Brain microvascular endothelial cell (primary cell): Measurements from ENCODE around the gene OR5B3.

ENCODE experiments used
- DNase-seq: peaks from one replicate; pipeline ENCODE4 v3.0.0-alpha.2; 2020
- H3K27ac ChIP-seq: fragments of 250-450 bp; sonication (Bioruptor Pico); 2 replicates; pipeline ENCODE4 v1.5.1; 2020; ENCODE audit warnings: mild to moderate bottlenecking, moderate library complexity
- H3K27me3 ChIP-seq: fragments of 250-450 bp; sonication (Bioruptor Pico); replicated peaks from 2 replicates; pipeline ENCODE4 v1.5.1; 2020; ENCODE audit warnings: mild to moderate bottlenecking
- H3K36me3 ChIP-seq: fragments of 250-450 bp; sonication (Bioruptor Pico); replicated peaks from 2 replicates; pipeline ENCODE4 v1.5.1; 2020; ENCODE audit warnings: mild to moderate bottlenecking
- H3K4me3 ChIP-seq: 2 replicates; pipeline ENCODE4 v1.5.1; 2011; ENCODE audit warnings: low read depth, mild to moderate bottlenecking, control low read depth, low read length, moderate library complexity
- CTCF ChIP-seq: IDR thresholded peaks from 2 replicates; pipeline ENCODE4 v1.5.1; 2011; ENCODE audit warnings: low read depth, mild to moderate bottlenecking, moderate library complexity, low read length, control low read depth, inconsistent platforms; ENCODE audit errors: missing control alignments
- in situ Hi-C: cut with HindIII; loops from 2 replicates; pipeline ENCODE4 v1.10.0; 2017; ENCODE audit warnings: low sequenced_read_pairs, low pct_ligation_motif_present

OR5B3 gene

GRCh38 chr11:58406774-58407173, at the start of gene OR5B3:
TSS of gene OR5B3 (minus strand) at chr11:58406874. CDS start at chr11:58403409, 3,465 bp downstream.
- no peaks in the 10 kb centered on the region for H3K36me3 ChIP-seq
- H3K27me3 ChIP-seq = no peaks in the 10 kb centered on the region
- H3K27ac ChIP-seq = no peak within 1 kb of the TSS
- in situ Hi-C loops = no loop called here
- H3K4me3 ChIP-seq = no peak within 1 kb of the TSS
- DNase-seq = no peak
- no peak for TF ChIP-seq CTCF

- H3K27me3 ChIP-seq = no peaks in the 10 kb centered on the region
- H3K36me3 ChIP-seq = no peaks in the 10 kb centered on the region
- in situ Hi-C loops = no loop called here
- no peak for DNase-seq
- no peak overlapping the region for H3K4me3 ChIP-seq
- no peak overlapping the region for H3K27ac ChIP-seq
- TF ChIP-seq CTCF = no peak
Observed at GRCh38 chr11:58451585-58451984, 44.9 kb upstream of the OR5B3 start.

GRCh38 chr11:58446294-58446693, 39.6 kb upstream of the OR5B3 start:
- no peak overlapping the region for H3K4me3 ChIP-seq
- H3K27ac ChIP-seq = no peak overlapping the region
- no peak for TF ChIP-seq CTCF
- in situ Hi-C loops = no loop called here
- no peak for DNase-seq
- H3K27me3 ChIP-seq = no peaks in the 10 kb centered on the region
- H3K36me3 ChIP-seq = no peaks in the 10 kb centered on the region

GRCh38 chr11:58444300-58444699, 37.6 kb upstream of the OR5B3 start:
- no peak for DNase-seq
- no peaks in the 10 kb centered on the region for H3K27me3 ChIP-seq
- in situ Hi-C loops = no loop called here
- no peak for TF ChIP-seq CTCF
- no peaks in the 10 kb centered on the region for H3K36me3 ChIP-seq
- H3K27ac ChIP-seq = no peak overlapping the region
- no peak overlapping the region for H3K4me3 ChIP-seq

- DNase-seq = no peak
Observed at GRCh38 chr11:58442136-58442535, 35.5 kb upstream of the OR5B3 start, which contains the start of gene OR5B12. TSS of gene OR5B12 (minus strand) at chr11:58442236. CDS start at chr11:58440151, 2,085 bp downstream.

More at GRCh38 chr11:58442136-58442535, 35.5 kb upstream of the OR5B3 start, which contains the start of gene OR5B12:
- Histone ChIP-seq H3K4me3 (no peak within 1 kb of the TSS), H3K27me3 (no peaks in the 10 kb centered on the region), H3K36me3 (no peaks in the 10 kb centered on the region), H3K27ac (no peak within 1 kb of the TSS)
- no peak for TF ChIP-seq CTCF
- in situ Hi-C loops = no loop called here
